CD4-positive, alpha-beta T cell treated with Interleukin-17A for 1 hour (primary cell): ENCODE data around the gene PER2.
"Not testable (repeated sequence)": the region's sequence is repeated elsewhere in the genome, so short reads cannot be mapped to it uniquely, and the experiment has no call there.

Experiments used
- DNase-seq: peaks from one replicate; pipeline ENCODE4 v3.0.0-alpha.2; 2020

Gene PER2

DNA sequence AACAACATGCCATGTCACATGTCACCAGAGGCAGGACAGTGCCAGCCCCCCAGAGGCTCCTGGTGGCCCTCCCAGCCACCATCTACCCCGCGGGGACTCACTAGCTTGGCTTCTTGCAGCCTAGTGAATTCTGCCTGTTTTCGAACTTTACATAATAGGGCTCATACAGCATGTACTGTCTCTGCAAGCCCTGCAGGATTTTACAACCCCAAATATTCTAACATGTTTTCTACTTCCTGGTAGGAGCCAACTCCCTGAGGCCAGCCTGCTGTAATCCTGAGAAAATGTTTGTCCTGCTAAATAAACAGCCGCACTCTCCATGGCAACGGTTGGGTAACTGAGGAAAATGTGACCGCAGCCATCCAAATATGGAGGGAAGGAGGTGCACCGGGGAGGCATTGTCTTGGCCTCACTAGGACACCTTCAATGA lies 2.7 kb downstream of the PER2 start:
- no peak for DNase-seq

GRCh38 chr2:238284802-238285515 lies 3.5 kb downstream of the PER2 start:
- no peak for DNase-seq

DNA sequence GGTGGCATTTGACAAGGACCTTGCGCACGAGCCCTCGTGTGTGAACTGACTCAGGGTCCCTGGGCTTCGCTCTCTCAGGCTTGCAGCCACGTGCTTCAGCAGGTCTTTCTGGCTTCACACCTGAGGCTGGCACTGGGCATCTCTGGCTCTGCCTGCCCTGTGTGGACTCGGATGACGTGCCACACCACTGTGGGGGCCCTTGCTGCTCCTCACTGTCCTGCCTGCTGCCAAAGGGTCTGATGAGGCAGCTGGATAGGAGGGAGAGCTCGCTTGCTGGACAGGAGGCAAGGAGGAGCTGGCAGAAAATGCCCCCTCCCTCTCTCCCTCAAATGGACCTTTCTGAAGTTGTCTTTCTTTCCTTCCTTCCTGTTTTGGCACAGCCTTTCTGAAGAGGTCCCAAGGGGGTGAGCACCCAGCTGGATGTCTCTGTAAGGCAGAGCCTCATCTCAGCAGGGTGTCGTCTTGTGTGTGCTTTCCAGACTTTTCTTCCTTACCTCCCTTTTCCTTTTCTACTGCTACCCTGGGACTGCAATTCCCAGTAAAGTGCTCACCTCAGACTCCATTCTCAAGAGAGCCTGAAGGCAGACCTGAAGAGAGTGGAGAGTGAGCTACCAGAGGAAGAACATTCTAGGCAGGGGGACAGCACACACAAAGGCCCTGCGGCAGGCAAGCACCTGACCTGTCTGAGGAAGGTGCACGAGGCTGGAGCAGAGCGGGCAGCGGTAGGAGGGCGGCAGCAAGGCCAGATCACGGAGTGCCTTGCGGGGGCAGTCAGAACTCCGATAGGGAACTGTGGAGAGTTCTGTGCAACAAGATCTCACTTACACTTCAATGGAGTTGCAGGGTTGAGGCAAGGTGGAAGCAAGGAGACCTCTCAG lies 5.3 kb downstream of the PER2 start:
- DNase-seq, result no peak

GRCh38 chr2:238281826-238282480 lies 6.5 kb downstream of the PER2 start:
- no peak for DNase-seq

DNA sequence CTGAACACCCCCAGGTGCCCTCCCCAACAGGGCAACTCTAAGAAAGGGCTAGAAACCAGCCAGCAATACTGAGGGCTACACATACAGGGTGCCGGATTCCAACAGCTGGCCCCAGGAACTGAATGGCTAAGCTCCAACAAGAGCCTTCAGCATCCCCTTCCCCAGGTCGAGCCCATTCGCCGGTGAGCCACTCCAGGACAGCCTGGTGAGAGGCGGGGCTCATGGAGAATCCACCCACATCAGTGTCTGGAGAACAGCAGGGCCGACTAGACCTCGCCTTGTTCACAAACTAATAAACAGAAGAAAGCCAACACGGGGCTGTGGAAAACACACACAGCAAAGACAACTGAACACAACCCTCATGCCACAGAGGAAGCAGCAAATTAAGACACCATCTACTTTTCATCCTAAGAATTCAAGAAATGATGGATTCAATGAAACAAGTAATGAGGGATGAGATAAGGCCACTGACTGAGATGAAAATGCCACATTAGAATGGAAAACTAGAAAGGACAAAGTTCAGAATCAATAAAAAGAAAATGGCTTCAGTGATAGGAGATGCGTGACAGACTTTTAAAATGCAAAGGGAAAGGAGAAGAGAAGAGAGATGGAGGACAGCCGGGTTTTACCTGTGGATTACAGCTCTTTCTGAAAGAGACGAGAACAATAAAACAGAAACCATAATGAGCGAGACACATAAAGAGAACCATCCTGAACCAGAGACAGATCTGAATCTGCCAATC lies 8.2 kb downstream of the PER2 start:
- no peak for DNase-seq

DNA sequence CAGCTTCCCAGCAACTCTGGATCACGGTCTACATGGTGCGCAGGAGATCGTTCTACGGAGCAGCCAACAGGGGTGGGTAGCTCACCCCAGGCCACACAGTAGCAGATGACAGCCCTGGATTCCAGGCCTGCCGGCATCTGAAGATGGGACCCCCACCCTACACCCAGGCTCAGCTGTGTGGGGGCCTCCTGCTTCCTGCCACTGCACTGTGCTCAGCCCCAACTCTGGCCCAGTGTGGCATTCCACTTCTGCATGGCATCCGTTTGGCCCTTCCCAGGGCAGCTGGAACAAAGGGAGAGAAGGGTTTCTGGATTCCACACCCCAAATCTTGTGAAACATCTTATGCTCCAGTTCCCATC lies 9.1 kb downstream of the PER2 start:
- no peak for DNase-seq

DNA sequence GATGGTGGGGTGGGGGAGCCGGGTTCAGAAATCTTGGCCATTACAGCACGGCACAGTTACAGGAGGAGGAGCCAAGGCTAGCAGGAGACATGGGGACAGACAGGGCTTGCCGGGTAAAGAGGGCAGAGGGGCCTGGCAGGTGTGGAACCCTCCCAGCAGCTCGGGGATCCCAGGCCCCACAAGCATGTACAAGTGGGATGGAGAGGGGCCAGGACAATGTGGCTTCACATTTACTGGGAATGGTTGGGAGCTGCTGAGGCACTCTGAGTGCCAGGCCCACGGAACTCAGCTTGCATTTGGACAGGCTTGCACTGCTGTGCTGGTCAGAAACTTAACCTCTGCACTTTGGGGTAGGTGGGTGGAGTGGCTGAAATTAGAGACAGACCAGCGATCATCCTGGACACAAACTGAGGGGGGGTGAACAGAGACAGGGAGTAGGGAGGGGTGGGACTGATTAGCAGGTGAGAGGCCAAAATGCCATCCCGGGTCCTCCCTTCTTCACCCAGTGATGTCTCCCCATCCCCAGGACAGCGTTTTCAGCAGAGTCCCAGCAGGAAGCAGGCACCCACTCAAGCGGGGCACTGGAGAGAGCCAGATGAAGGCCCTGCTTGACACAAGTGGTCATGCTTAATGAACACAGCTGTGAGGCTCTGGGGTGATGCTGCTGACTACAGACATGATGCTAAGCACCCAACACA lies 9.6 kb downstream of the PER2 start:
- DNase-seq, result no peak

- DNase-seq, result no peak
Measured at GRCh38 chr2:238277695-238278094, 10.7 kb downstream of the PER2 start.

- DNase-seq, result no peak
Measured at GRCh38 chr2:238274152-238274865, 14.1 kb downstream of the PER2 start.

DNA sequence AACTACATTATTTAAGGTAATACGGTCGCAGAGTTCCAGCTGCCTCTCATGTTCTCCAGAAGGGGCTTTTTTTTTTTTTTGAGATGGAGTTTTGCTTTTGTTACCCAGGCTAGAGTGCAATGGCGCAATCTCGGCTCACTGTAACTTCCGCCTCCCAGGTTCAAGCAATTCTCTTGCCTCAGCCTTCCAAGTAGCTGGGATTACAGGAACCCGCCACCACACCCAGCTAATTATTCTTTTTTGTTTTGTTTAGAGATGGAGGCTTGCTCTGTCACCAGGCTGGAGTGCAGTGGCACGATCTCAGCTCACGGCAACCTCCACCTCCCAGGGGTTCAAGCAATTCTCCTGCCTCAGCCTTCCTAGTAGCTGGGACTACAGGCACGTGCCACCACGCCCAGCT lies 15.0 kb downstream of the PER2 start:
- not testable (repeated sequence) for DNase-seq

- DNase-seq, result no peak
Measured at GRCh38 chr2:238272156-238272555, 16.3 kb downstream of the PER2 start.

DNA sequence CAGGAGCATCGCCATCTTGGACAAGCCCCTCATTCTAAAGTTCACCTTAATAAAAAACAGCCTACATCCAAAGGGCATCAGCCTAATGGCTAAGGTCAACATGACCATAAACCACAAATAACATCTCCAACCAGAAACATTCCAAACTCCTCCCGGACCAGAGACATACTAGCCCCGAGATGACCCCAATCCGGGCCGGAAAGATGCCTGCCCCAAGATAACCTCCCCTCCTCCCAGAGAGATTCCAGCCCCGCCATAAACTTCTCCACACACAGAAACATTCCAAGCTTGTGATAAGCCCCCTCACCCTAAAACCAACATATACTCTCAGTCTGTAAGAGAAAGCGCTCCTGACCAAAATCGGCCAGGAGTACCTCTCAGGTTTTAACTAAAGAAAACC lies 16.7 kb downstream of the PER2 start:
- not testable (repeated sequence) for DNase-seq

GRCh38 chr2:238271061-238271554 lies 17.3 kb downstream of the PER2 start:
- no peak for DNase-seq

DNA sequence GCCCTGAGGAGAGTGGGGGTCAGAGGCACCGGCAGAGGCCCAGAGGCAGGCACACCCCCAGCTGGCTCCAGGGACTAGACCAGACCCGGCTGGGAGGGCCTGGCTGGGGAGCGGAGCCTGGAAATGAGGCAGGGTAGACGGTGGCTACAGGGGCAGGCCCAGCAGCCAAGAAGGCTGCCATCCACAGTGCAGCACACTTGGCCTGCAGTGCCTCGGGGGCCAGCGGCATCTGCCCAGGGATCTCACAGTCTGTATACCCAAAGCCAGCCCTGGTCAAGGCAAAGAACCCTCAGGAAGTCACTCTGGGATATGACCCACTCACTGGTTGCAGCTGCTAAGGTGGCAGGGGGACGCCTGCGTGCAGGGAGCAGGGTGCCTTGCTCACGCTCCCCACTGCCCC lies 17.8 kb downstream of the PER2 start:
- no peak for DNase-seq

- DNase-seq, result no peak
Measured at GRCh38 chr2:238269741-238270140, 18.7 kb downstream of the PER2 start.

GRCh38 chr2:238267884-238268680 lies 20.3 kb downstream of the PER2 start:
- DNase-seq, result no peak

DNA sequence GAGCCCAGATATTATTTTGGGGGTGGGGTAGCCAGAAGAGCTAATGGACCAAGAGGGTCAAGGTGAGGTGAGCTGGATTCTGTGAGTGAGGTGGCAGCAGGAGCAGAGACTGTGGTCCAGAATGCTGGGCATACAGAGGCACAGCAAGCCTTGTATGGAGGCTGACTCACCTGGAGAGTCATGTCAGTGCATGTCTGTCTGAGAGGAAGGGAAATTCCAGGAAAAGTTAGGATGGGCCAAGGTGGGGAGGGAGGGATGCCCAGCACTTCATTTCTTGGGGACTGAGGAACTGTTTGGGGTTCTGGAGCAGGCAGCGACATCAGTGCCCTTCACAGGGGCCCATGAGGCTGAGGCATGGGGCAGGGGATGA lies 21.1 kb downstream of the PER2 start:
- DNase-seq, result no peak

DNA sequence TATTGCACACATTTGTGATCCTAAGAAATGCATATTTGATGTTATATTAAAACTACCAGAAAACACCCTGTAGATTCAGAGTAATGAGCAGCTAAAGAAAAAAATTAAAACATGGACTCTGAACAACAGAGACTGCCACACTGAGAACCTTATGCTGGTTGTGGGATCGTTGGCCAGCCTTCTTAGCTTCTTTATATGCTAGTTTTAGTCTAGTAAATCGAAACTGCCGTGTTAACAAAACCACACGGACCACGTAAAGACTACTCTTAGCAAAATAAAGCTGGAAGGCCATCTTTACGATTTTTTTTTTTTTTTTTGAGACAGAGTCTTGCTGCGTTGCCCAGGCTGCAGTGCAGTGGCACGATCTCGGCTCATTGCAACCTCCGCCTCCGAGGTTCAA lies 22.8 kb downstream of the PER2 start:
- no peak for DNase-seq

DNA sequence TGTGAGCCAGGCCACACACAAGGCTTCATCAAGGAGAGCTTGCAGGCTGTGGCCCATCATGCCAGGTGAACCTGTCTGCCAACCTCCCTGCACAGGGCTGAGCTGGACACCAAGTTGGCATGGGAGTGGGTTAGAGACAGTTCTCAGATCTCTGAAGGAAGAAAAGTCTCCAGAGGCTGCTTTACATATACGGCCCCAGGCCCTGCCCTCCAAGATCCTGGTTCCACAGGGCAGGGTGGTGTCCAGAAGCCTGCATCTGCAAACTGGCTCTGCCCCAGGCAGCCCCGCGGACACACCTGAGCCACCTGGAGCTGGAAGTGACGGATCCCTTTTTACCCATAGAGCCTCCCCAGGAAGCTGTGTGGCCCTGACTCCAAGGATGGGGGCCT lies 24.3 kb downstream of the PER2 start:
- DNase-seq, result no peak

GRCh38 chr2:238263204-238264071 lies 25.0 kb downstream of the PER2 start:
- DNase-seq, result peak; percentile 78
